OCI-LY3 (cell line): ENCODE data around the gene KRTAP10-8.
"Not testable (repeated sequence)": the region's sequence is repeated elsewhere in the genome, so short reads cannot be mapped to it uniquely, and the experiment has no call there.

Experiments used
- H2AFZ ChIP-seq: fragments of 200-600, 300-600 bp; shearing (Covaris generic); 2 replicates; pipeline ENCODE4 v1.6.0; 2014; ENCODE audit warnings: antibody characterized with exemption, low read depth, low read length
- H3K27ac ChIP-seq: fragments of 200-600, 300-600 bp; sonication (generic); 2 replicates; pipeline ENCODE4 v1.5.1; 2014; ENCODE audit warnings: mild to moderate bottlenecking, low read length, moderate library complexity, mixed read lengths
- H3K27me3 ChIP-seq: fragments of 200-600, 300-600 bp; sonication (generic); 2 replicates; pipeline ENCODE4 v1.6.1; 2014; ENCODE audit warnings: low read depth, low read length, mixed read lengths
- H3K36me3 ChIP-seq: fragments of 200-600, 300-600 bp; sonication (generic); replicated peaks from 2 replicates; pipeline ENCODE3; 2014; ENCODE audit warnings: low read depth, low read length, mixed read lengths
- H3K4me1 ChIP-seq: fragments of 300-600, 200-600 bp; sonication (generic); 2 replicates; pipeline ENCODE4 v1.6.1; 2014; ENCODE audit warnings: low read length, mixed read lengths
- H3K4me2 ChIP-seq: fragments of 200-600, 300-600 bp; sonication (generic); 2 replicates; pipeline ENCODE4 v1.6.1; 2014; ENCODE audit warnings: low read length, mixed read lengths
- H3K4me3 ChIP-seq: fragments of 300-600, 200-600 bp; sonication (generic); 2 replicates; pipeline ENCODE4 v1.5.1; 2014; ENCODE audit warnings: antibody characterized with exemption, mild to moderate bottlenecking, low read length, moderate library complexity
- H3K79me2 ChIP-seq: fragments of 300-600, 200-600 bp; shearing (Covaris generic); 2 replicates; pipeline ENCODE4 v1.6.1; 2014; ENCODE audit warnings: mild to moderate bottlenecking, low read length, mixed read lengths
- H3K9ac ChIP-seq: fragments of 300-600, 200-600 bp; shearing (Covaris generic); 2 replicates; pipeline ENCODE4 v1.6.0; 2014; ENCODE audit warnings: mild to moderate bottlenecking, low read length, moderate library complexity
- H3K9me3 ChIP-seq: fragments of 200-600, 300-600 bp; shearing (Covaris generic); 2 replicates; pipeline ENCODE4 v1.6.1; 2014; ENCODE audit warnings: low read length, mixed read lengths; ENCODE audit not compliant: insufficient read depth
- H4K20me1 ChIP-seq: fragments of 200-600, 300-600 bp; sonication (generic); 2 replicates; pipeline ENCODE4 v1.6.1; 2016; ENCODE audit warnings: low read length, mixed read lengths; ENCODE audit not compliant: insufficient read depth
- EZH2phosphoT487 ChIP-seq: fragments of 200-600 bp; shearing (Covaris generic); IDR thresholded peaks from 2 replicates; pipeline ENCODE4 v1.6.1; 2018; ENCODE audit warnings: antibody characterized with exemption, mixed run types, low read depth
- TF ChIP-seq, protein P1 (sequence below): fragments of 200-600, 300-600 bp; sonication (generic); IDR thresholded peaks from 2 replicates; pipeline ENCODE4 v1.5.1; 2014; ENCODE audit warnings: antibody characterized with exemption, low read length, low read depth

Gene KRTAP10-8

GRCh38 chr21:44589094-44589493 lies 22.8 kb upstream of the KRTAP10-8 start:
- Histone ChIP-seq H3K9me3 (no peaks in the 10 kb centered on the region), H3K9ac (no peak overlapping the region), H3K4me1 (peaks cover 2% of the 10 kb centered on the region), H3K36me3 (no peaks in the 10 kb centered on the region), H3K4me2 (no peak overlapping the region), H2AFZ (no peak overlapping the region), H3K27me3 (peaks cover 9% of the 10 kb centered on the region; the same call in 1 of the 2 replicates), H4K20me1 (no peaks in the 10 kb centered on the region), H3K27ac (no peak overlapping the region), H3K4me3 (no peak overlapping the region), H3K79me2 (no peaks in the 10 kb centered on the region)
- no peak for TF ChIP-seq EZH2phosphoT487
- TF ChIP-seq, protein P1, sequence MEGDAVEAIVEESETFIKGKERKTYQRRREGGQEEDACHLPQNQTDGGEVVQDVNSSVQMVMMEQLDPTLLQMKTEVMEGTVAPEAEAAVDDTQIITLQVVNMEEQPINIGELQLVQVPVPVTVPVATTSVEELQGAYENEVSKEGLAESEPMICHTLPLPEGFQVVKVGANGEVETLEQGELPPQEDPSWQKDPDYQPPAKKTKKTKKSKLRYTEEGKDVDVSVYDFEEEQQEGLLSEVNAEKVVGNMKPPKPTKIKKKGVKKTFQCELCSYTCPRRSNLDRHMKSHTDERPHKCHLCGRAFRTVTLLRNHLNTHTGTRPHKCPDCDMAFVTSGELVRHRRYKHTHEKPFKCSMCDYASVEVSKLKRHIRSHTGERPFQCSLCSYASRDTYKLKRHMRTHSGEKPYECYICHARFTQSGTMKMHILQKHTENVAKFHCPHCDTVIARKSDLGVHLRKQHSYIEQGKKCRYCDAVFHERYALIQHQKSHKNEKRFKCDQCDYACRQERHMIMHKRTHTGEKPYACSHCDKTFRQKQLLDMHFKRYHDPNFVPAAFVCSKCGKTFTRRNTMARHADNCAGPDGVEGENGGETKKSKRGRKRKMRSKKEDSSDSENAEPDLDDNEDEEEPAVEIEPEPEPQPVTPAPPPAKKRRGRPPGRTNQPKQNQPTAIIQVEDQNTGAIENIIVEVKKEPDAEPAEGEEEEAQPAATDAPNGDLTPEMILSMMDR: no peak

DNA sequence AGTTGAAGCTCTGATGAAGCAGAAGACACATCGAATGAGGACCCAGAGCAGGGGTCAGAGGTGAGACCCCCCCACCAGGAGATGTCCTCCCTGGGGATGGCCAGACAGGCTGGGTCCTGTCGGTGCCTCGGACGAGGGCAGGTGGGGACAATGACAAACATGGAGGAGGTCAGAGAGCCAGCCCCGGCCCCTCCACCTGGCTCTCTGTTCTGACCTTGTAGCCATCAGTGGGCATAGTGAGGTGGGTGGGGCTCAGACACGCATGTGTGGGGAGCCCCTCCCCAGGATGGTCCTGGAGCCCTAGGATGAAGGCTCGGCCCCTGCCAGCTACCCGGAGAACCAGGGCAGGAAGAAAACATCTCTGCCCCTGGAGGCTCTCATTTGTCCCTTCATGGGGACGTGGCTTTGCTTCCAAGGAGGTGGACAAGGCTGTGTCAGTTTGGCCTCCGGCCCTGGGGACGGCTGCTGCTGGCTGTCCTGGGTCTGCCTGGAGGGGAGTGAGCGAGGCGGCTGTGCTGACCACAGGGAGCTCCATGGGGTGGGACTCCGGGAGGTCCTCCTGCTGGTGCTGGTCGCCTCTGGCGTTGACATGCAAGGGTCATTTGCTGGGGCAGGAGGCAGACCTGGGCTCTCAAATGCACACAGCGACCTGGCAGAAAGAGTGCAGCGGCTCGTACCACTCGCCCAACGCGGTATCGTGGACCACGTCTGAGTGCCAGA lies 22.1 kb upstream of the KRTAP10-8 start:
- no peaks in the 10 kb centered on the region for H3K36me3 ChIP-seq
- no peaks in the 10 kb centered on the region for H3K79me2 ChIP-seq
- TF ChIP-seq, protein P1: no peak
- no peak for TF ChIP-seq EZH2phosphoT487
- H3K4me3 ChIP-seq: no peak overlapping the region
- peaks cover 6% of the 10 kb centered on the region; the same call in 1 of the 2 replicates for H3K27me3 ChIP-seq
- no peak overlapping the region for H3K4me2 ChIP-seq
- no peaks in the 10 kb centered on the region for H4K20me1 ChIP-seq
- H3K9me3 ChIP-seq: no peaks in the 10 kb centered on the region
- H3K4me1 ChIP-seq: no peaks in the 10 kb centered on the region
- H3K27ac ChIP-seq: no peak overlapping the region
- no peak overlapping the region for H3K9ac ChIP-seq
- no peak overlapping the region for H2AFZ ChIP-seq

DNA sequence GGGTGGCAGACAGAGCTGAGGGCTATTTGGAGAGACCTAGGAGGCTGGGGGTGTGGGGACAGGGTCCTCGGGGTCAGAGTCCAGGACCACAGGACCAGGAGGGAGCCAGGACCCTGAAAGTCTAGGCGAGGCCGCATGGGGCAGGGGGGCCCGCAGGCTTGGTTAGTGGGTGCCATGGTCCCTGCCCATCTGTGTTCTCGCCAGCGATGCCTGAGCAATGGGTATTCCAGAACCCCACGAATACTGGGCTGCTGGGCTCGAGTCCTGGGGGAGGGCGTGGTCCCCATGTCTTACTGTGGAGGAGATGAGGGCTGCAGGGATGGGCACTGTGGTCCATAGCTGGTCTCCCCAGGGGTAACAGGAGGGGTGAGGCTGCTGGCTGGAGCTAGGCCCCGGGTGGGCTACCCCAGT lies 21.6 kb upstream of the KRTAP10-8 start:
- H4K20me1 ChIP-seq: no peaks in the 10 kb centered on the region
- H3K9me3 ChIP-seq: no peaks in the 10 kb centered on the region
- H2AFZ ChIP-seq: no peak overlapping the region
- no peak overlapping the region for H3K4me3 ChIP-seq
- no peaks in the 10 kb centered on the region for H3K4me1 ChIP-seq
- H3K27me3 ChIP-seq: peaks cover 5% of the 10 kb centered on the region; the same call in 1 of the 2 replicates
- no peak overlapping the region for H3K4me2 ChIP-seq
- no peak overlapping the region for H3K27ac ChIP-seq
- TF ChIP-seq, protein P1: no peak
- TF ChIP-seq EZH2phosphoT487: no peak
- no peaks in the 10 kb centered on the region for H3K36me3 ChIP-seq
- no peaks in the 10 kb centered on the region for H3K79me2 ChIP-seq
- no peak overlapping the region for H3K9ac ChIP-seq

DNA sequence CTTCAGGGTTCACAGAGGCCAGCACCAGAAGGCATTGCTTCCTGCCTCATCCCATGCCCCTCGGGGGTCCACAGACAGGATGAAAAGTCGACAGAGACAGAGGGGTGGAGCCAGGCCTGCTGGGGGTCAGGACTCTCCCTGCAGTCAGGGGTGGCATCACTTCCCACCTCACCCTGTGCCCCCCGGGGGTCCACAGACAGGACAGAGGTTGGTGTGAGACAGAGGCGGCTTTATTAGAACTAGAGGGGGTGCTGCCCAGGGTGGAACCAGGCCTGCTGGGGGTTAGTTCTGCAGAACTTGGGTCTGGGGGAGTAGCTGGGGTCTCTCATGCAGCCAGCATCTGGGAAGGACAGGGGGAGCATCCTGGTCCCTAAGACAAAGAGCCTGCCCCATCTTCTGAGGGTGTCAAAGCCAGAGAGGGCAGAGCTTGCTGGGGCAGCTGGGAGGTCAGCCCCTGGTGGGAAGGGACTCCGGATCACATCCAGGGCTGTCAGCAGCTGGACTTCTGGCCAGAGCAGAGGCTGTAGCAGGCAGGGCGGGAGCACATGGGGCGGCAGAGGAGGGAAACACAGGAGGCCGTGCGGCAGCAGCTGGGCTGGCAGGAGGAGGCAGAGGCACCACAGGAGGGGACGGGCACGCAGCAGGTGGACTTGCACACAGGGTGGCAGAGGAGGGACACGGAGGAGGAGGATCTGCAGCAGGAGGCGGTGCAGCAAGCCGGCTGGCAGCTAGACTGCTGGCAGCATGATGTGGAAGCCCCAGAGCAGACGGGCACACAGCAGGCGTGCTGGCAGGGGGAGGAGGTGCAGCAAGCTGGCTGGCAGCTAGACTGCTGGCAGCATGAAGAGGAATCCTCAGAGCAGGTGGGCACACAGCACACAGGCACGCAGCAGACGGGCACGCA lies 20.7 kb upstream of the KRTAP10-8 start:
- H3K4me1 ChIP-seq, H3K9ac ChIP-seq, H3K9me3 ChIP-seq, H2AFZ ChIP-seq, H4K20me1 ChIP-seq, H3K79me2 ChIP-seq, H3K27ac ChIP-seq, H3K27me3 ChIP-seq, H3K4me2 ChIP-seq, H3K4me3 ChIP-seq, H3K36me3 ChIP-seq: not testable (repeated sequence)

- H3K9ac ChIP-seq, H4K20me1 ChIP-seq, H3K9me3 ChIP-seq, H3K27ac ChIP-seq, H3K4me1 ChIP-seq, H2AFZ ChIP-seq, H3K4me3 ChIP-seq, H3K4me2 ChIP-seq, H3K27me3 ChIP-seq, H3K36me3 ChIP-seq, H3K79me2 ChIP-seq: not testable (repeated sequence)
Measured at GRCh38 chr21:44591801-44592130, 20.1 kb upstream of the KRTAP10-8 start.
